Panc1 (cell line): ENCODE data around the gene CLSTN2.

Experiments used
- CTCF ChIP-seq: fragments of 450-650 bp; IDR thresholded peaks from 2 replicates; pipeline ENCODE4 v1.5.1; 2017; ENCODE audit warnings: mild to moderate bottlenecking
- POLR2AphosphoS5 ChIP-seq: IDR thresholded peaks from 2 replicates; pipeline ENCODE4 v1.6.1; 2012; ENCODE audit warnings: mild to moderate bottlenecking, low read depth, low read length, moderate library complexity
- SIN3A ChIP-seq: IDR thresholded peaks from 2 replicates; pipeline ENCODE4 v1.6.1; 2012; ENCODE audit warnings: low read depth, mild to moderate bottlenecking, low read length, moderate library complexity, borderline replicate concordance; ENCODE audit not compliant: insufficient read depth

GRCh38 chr3:140250010-140250855, 315.2 kb downstream of the CLSTN2 start:
- TF ChIP-seq CTCF, result no peak
- TF ChIP-seq SIN3A, result no peak
- TF ChIP-seq POLR2AphosphoS5, result no peak
